Prostate gland (tissue), 2 donors: ENCODE results near the gene HDDC3. TPM values are rescaled to one million over a fixed set of nuclear protein-coding genes. Genes with fewer than 3 reads are reported as not detected.

ENCODE experiments used
- DNase-seq: peaks from one replicate; pipeline ENCODE4 v3.0.0-alpha.2; 2019; ENCODE audit warnings: low spot score
- H3K27ac ChIP-seq, 2 donors: fragments of 200-600 bp; sonication (generic); 2 replicates each; pipeline ENCODE4 v1.5.1; 2017 to 2019
- H3K27me3 ChIP-seq: fragments of 200-600 bp; sonication (generic); replicated peaks from 2 replicates; pipeline ENCODE4 v1.5.1; 2019; ENCODE audit not compliant: insufficient read depth
- H3K36me3 ChIP-seq, 2 donors: fragments of 200-600 bp; sonication (generic); 1 replicate in 1 of 2; 2 replicates in 1 of 2; pipeline versions ENCODE4 v1.5.1 to v1.8.1; 2017 to 2019
- H3K4me1 ChIP-seq: fragments of 200-600 bp; sonication (generic); replicated peaks from 2 replicates; pipeline ENCODE4 v1.5.1; 2019
- H3K4me3 ChIP-seq, 2 donors: fragments of 200-600 bp; sonication (generic); 2 replicates each; pipeline ENCODE4 v1.5.1; 2017 to 2019
- H3K9me3 ChIP-seq: fragments of 200-600 bp; sonication (generic); 2 replicates; pipeline ENCODE4 v1.5.1; 2017
- CTCF ChIP-seq, 4 experiments: fragments of 200-600 bp in 2 of 4; fragments of 450-650 bp in 2 of 4; sonication (generic) in 2 of 4; IDR thresholded peaks; 1 replicate in 3 of 4; 2 replicates in 1 of 4; pipeline ENCODE4 v1.5.1; 2016 to 2019; ENCODE audit warnings: antibody characterized with exemption in 4 of 4, mild to moderate bottlenecking in 2 of 4, moderate library complexity in 2 of 4
- POLR2A ChIP-seq: fragments of 450-650 bp; IDR thresholded peaks from one replicate; pipeline ENCODE4 v1.6.1; 2016; ENCODE audit warnings: antibody characterized with exemption, mild to moderate bottlenecking
- POLR2AphosphoS5 ChIP-seq: sonication (generic); formaldehyde crosslinking; IDR thresholded peaks from one replicate; pipeline ENCODE4 v1.6.1; 2017; ENCODE audit warnings: antibody characterized with exemption
- WGBS: methylation state at CpG from one replicate; pipeline ENCODE4 v1.1.5; 2018; 5-methylcytosine and 5-hydroxymethylcytosine counted together
- intact Hi-C: fragments of 100-400 bp; cut with DNase I; formaldehyde crosslinking; loops from one replicate; pipeline ENCODE4 v1.14.2; 2022
- total RNA-seq, 2 donors: library from RNA; depleted of rRNA; stranded (reverse); fragments of >200 nt; gene quantifications; one replicate each; pipeline ENCODE4 v1.1.0, GENCODE V29; 2016

HDDC3 gene
- total RNA-seq, 2 donors from 2014 or later = 16.2 to 30.6 TPM

- Histone ChIP-seq H3K4me1 (no peaks in the 10 kb centered on the region), H3K9me3 (no peaks in the 10 kb centered on the region), H3K27me3 (no peaks in the 10 kb centered on the region), H3K36me3 (peaks cover 33% of the 10 kb centered on the region in 2 donors), H3K27ac (no peak overlapping the region), H3K4me3 (no peak overlapping the region)
- DNase-seq = no peak
- WGBS = 83% methylated on average over 12 of the region's 12 CpGs
- intact Hi-C loops = no loop called here
- TF ChIP-seq POLR2AphosphoS5 (no peak), CTCF (IDR thresholded peaks at IDR 0.05) (no peak), POLR2A (no peak)
These were observed 10.2 kb upstream of the HDDC3 start for GRCh38 chr15:90942354-90943120.

GRCh38 chr15:90941038-90941437 lies 8.7 kb upstream of the HDDC3 start:
- intact Hi-C loops = no loop called here
- WGBS = 90% methylated on average over 4 of the region's 4 CpGs
- H3K36me3 ChIP-seq = peaks cover 29 to 33% of the 10 kb centered on the region in 2 donors

GRCh38 chr15:90939756-90940155 lies 7.4 kb upstream of the HDDC3 start:
- Histone ChIP-seq H3K4me3 (no peak overlapping the region), H3K27me3 (no peaks in the 10 kb centered on the region), H3K36me3 (peaks cover 26 to 32% of the 10 kb centered on the region in 2 donors), H3K27ac (no peak overlapping the region), H3K9me3 (no peaks in the 10 kb centered on the region), H3K4me1 (peaks cover 9% of the 10 kb centered on the region)
- TF ChIP-seq CTCF (IDR thresholded peaks at IDR 0.05) = no peak
- no peak for TF ChIP-seq POLR2A
- TF ChIP-seq POLR2AphosphoS5 = no peak
- DNase-seq = no peak
- intact Hi-C loops = no loop called here
- 79% methylated on average over 7 of the region's 7 CpGs for WGBS

More at GRCh38 chr15:90941038-90941437, 8.7 kb upstream of the HDDC3 start:
- TF ChIP-seq POLR2AphosphoS5 (no peak), CTCF (IDR thresholded peaks at IDR 0.05) (no peak), POLR2A (no peak)
- Histone ChIP-seq H3K27me3 (no peaks in the 10 kb centered on the region), H3K4me1 (peaks cover 6% of the 10 kb centered on the region), H3K27ac (no peak overlapping the region), H3K4me3 (no peak overlapping the region), H3K9me3 (no peaks in the 10 kb centered on the region)
- no peak for DNase-seq

GRCh38 chr15:90938261-90938660 lies 5.9 kb upstream of the HDDC3 start:
- H3K4me3 ChIP-seq = no peak overlapping the region
- 89% methylated on average over 5 of the region's 5 CpGs for WGBS
- H3K36me3 ChIP-seq = peaks cover 19 to 24% of the 10 kb centered on the region in 2 donors
- TF ChIP-seq POLR2AphosphoS5 (no peak), CTCF (IDR thresholded peaks at IDR 0.05) (no peak), POLR2A (no peak)
- no peak for DNase-seq
- no peaks in the 10 kb centered on the region for H3K9me3 ChIP-seq
- intact Hi-C loops = no loop called here
- no peak overlapping the region for H3K27ac ChIP-seq
- no peaks in the 10 kb centered on the region for H3K27me3 ChIP-seq
- peaks cover 9% of the 10 kb centered on the region for H3K4me1 ChIP-seq

- Histone ChIP-seq H3K4me1 (peaks cover 9% of the 10 kb centered on the region), H3K27me3 (no peaks in the 10 kb centered on the region), H3K27ac (no peak overlapping the region), H3K4me3 (no peak overlapping the region), H3K36me3 (peaks cover 10 to 24% of the 10 kb centered on the region in 2 donors), H3K9me3 (no peaks in the 10 kb centered on the region)
- DNase-seq = no peak
- intact Hi-C loops = no loop called here
- no peak for TF ChIP-seq POLR2A
- TF ChIP-seq CTCF (IDR thresholded peaks at IDR 0.05) = no peak
- no peak for TF ChIP-seq POLR2AphosphoS5
- 50% methylated on average over 1 of the region's 1 CpG for WGBS
These were observed 4.5 kb upstream of the HDDC3 start for GRCh38 chr15:90936823-90937222.
